NCI-H526 treated with DMSO at 0.1 percent for 48 hours (cell line): ENCODE measurements around the gene TOP2B.

Source experiments
- DNase-seq: peaks from one replicate; lab custom pipeline; 2025; lab: John Stamatoyannopoulos, UW

The TOP2B gene

GRCh38 chr3:25664812-25665314 is at the start of gene TOP2B:
TSS of gene TOP2B (minus strand) at chr3:25664907. CDS start at chr3:25664297, 610 bp downstream.
- DNase-seq: peak; percentile 87

- no peak for DNase-seq
These were observed 48.8 kb upstream of the TOP2B start for GRCh38 chr3:25713341-25713985.

GRCh38 chr3:25711090-25711489 is 46.4 kb upstream of the TOP2B start:
- no peak for DNase-seq

- no peak for DNase-seq
These were observed 43.3 kb upstream of the TOP2B start for GRCh38 chr3:25708036-25708435.

- no peak for DNase-seq
These were observed 42.7 kb upstream of the TOP2B start for GRCh38 chr3:25707268-25707926.

- no peak for DNase-seq
These were observed 41.5 kb upstream of the TOP2B start for GRCh38 chr3:25706213-25706612.

GRCh38 chr3:25697553-25697952 is 32.8 kb upstream of the TOP2B start:
- no peak for DNase-seq

- DNase-seq: no peak
These were observed 31.2 kb upstream of the TOP2B start for GRCh38 chr3:25695731-25696420.

GRCh38 chr3:25693238-25693637 is 28.5 kb upstream of the TOP2B start:
- DNase-seq: no peak

- no peak for DNase-seq
These were observed 27.6 kb upstream of the TOP2B start for GRCh38 chr3:25692341-25692740.

GRCh38 chr3:25690768-25691533 is 26.2 kb upstream of the TOP2B start:
- DNase-seq: no peak

GRCh38 chr3:25689226-25689625 is 24.5 kb upstream of the TOP2B start:
- DNase-seq: no peak

GRCh38 chr3:25687742-25688141 is 23.0 kb upstream of the TOP2B start:
- no peak for DNase-seq

GRCh38 chr3:25686766-25687165 is 22.1 kb upstream of the TOP2B start:
- no peak for DNase-seq

GRCh38 chr3:25683882-25684281 is 19.2 kb upstream of the TOP2B start:
- no peak for DNase-seq

- DNase-seq: no peak
These were observed 18.7 kb upstream of the TOP2B start for GRCh38 chr3:25683410-25683809.

- DNase-seq: no peak
These were observed 15.1 kb upstream of the TOP2B start for GRCh38 chr3:25679642-25680302.

GRCh38 chr3:25679166-25679565 is 14.5 kb upstream of the TOP2B start:
- DNase-seq: no peak

- no peak for DNase-seq
These were observed 13.9 kb upstream of the TOP2B start for GRCh38 chr3:25678581-25678980.

GRCh38 chr3:25677121-25677520 is 12.4 kb upstream of the TOP2B start:
- DNase-seq: no peak

GRCh38 chr3:25674670-25675069 is 10.0 kb upstream of the TOP2B start:
- no peak for DNase-seq
